Kidney tubule cell (primary cell): ENCODE results near the gene RIPOR3.
"Not testable (repeated sequence)": the region's sequence is repeated elsewhere in the genome, so short reads cannot be mapped to it uniquely, and the experiment has no call there.

ENCODE experiments used
- DNase-seq: peaks from one replicate; pipeline ENCODE4 v3.0.0-alpha.2; 2018; ENCODE audit warnings: low spot score

RIPOR3 gene

DNA sequence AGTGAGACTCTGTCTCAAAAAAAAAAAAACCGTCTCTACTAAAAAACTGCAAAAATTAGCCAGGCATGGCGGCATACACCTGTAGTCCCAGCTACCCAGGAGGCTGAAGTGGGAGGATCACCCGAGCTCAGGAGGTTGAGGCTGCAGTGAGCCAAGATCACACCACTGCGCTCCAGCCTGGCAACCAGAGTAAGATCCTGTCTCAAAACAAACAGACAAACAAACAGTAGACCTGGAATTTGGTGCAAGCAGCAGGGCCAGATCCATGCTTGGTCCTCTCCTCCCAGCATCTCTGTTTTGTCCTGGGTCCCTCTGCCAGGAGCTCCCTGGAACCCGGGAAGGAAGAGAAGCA, 11.6 kb downstream of the RIPOR3 start:
- peak; percentile 33 for DNase-seq

DNA sequence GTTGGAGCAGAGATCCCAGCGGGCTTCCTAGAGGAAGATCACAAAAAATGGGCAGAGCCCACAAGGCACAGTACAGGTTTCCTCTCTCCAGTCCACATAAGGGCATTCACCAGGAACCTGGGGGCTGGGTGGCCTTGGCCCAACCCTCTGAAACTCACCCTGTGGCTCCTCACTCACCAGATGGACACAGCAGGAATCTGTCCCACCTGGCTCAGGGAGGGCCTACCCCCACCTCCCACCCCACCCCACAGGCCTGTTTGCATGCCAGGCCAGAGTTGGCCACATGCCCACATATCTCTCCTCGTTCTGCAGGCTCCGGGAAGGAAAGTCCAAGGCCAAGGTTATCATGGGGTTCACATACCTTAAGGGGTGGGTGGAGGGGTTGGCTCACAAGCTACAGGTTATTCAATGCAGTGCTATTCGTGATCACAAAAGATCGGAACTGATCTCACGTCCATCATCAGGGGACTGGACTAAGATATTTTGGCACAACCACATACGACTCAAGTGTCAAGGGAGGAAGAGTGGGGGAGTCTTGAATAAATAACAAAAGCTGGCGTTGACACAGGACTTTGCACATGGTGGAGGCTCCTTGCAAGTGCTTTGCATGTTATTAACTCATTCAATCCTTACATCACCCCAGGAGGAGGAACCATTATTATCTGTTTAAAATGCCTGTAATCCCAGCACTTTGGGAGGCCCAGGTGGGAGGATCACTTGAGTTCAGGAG, 13.0 kb downstream of the RIPOR3 start:
- peak; percentile 72 for DNase-seq

GRCh38 chr20:50676858-50677257, 14.5 kb downstream of the RIPOR3 start:
- DNase-seq = no peak

- not testable (repeated sequence) for DNase-seq
These were observed 15.0 kb downstream of the RIPOR3 start for GRCh38 chr20:50676377-50676731.

GRCh38 chr20:50675671-50676376, 15.5 kb downstream of the RIPOR3 start:
- peak; percentile 74 for DNase-seq

DNA sequence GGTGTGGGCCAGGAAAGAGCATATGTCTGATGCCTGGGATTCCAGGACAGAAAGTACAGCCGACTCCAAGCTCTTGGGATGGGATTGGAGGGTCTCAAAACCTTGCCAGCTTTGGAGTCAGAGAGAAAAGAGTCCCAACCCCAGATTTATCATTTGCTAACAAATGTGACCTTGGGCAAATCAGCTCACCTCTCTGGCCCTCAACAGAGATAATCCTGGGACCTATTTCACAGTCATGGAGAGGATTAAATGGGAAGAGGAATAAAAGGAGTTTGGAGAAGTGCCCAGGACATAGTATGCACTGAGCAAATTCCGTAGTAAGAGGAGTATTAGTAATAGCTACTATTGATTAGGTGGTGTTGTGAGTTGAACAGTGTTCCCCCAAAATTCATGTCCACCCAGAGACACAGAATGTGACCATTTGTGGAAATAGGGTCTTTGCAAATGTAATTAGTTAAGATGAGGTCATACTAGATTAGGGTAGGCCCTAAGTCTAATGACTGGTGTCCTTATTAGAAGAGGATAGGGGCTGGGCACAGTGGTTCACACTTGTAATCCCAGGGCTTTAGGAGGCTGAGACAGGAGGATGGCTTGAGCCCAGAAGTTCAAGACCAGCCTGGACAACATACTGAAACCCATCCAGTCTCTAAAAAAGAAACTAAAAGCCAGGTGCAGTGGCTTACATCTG, 17.1 kb downstream of the RIPOR3 start:
- DNase-seq = no peak

GRCh38 chr20:50673466-50674137, 17.7 kb downstream of the RIPOR3 start:
- DNase-seq = peak; percentile 94

GRCh38 chr20:50673146-50673465, 18.2 kb downstream of the RIPOR3 start:
- DNase-seq = no peak

GRCh38 chr20:50672400-50673145, 18.8 kb downstream of the RIPOR3 start:
- DNase-seq = no peak

DNA sequence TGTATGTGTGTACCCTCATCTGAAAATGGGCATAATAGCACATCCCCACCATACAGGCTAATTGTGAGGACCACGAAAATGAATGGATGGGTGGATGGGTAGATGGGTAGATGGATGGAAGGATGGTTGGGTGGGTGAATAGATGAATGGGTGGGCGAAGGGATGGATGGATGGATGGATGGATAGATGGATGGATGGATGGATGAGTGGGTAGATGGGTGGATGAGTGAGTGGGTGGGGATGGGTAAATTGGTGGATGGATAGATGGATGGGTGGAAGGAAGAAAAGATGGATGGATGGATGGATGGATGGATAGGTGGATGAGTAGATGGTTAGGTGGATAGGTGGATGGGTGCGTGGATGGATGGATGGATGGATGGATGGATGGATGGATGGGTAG, 19.7 kb downstream of the RIPOR3 start:
- DNase-seq = no peak

GRCh38 chr20:50671010-50671409, 20.3 kb downstream of the RIPOR3 start:
- not testable (repeated sequence) for DNase-seq

DNA sequence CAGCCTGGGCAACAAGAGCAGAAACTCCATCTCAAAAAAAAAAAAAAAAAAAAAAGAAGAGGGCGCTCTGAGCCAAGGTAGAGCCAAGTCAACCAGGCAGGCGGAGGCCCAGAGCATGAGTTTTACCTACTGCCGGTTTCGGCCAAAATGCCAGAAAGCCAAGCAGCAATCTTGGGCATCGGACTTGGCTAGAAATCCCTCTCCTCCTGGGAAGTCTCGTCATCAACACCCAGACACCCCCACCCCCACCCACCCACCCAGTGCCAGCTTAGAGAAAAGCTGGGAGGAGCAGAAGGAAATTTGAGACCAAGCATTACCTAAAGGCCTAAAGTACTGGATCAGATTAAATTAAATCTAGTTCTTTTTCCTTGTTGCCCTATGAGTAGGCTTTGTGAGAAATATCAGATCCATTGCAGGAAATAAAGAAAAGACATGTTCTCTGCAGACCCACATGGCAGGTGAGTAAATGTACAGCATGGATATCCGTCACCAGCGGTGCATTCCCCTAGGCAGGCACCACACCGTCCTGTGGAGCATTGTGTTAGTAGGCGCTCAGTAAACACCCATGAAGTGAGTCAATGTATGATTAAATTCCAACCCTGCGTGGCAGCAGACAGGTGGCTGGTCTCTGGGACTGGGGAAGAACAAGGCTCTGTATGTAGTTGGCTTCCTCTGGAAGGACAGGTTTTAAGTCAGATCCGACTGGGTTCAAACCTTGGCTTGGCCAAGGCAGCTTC, 21.0 kb downstream of the RIPOR3 start:
- peak; percentile 93 for DNase-seq

- no peak for DNase-seq
These were observed 22.5 kb downstream of the RIPOR3 start for GRCh38 chr20:50668798-50669197.

DNA sequence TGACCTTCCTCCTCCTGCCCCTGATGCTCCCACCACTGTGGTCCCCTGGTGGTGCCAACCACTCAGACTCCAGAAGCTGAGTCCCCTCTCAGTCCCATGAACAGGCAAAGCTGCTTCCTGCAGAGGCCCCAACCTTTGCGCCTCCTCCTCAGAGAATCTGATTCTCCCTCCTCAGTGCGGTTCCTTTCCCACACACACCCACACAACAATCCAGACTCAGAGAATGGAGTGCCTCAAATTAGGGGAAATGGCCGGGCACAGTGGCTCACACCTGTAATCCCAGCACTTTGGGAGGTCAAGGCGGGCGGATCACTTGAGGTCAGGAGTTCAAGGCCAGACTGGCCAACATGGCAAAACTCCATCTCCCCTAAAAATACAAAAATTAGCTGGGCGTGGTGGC, 23.0 kb downstream of the RIPOR3 start:
- no peak for DNase-seq

- no peak for DNase-seq
These were observed 24.5 kb downstream of the RIPOR3 start for GRCh38 chr20:50666709-50667298.

- no peak for DNase-seq
These were observed 27.1 kb downstream of the RIPOR3 start for GRCh38 chr20:50664254-50664653.

DNA sequence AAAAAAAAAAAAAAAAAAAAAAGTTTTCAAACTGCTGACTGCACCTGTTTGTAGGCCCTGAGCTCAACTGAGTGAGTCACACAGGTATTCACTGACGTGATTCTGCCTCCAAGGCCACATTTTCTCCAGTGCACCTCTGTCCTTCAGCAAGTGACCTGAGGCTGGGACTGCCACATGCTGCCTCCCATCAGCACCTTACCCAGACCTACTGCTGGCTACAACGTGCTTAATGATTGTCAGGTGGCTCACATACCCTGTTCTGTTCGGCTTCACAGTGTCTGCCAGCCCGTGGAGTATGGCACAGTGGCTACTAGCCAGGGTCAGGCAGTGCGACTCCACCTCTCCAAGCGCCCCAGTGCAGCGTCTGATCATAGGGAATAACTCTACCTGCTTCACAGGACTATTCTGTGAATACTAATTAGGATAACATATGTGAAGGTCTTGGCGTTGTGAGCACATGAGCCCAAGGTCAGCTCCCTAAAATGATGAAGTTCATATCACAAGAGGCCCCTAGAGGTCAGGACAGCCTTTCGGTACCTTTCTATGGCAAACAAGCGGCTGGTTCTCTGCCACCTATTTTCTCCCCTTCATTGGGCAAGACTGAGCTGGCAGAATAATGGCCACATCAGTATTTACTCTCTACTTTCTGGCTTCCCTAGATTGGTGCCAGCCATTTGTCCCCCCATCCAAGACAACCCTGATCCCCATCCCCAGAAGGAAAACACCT, 28.1 kb downstream of the RIPOR3 start:
- peak; percentile 92 for DNase-seq

DNA sequence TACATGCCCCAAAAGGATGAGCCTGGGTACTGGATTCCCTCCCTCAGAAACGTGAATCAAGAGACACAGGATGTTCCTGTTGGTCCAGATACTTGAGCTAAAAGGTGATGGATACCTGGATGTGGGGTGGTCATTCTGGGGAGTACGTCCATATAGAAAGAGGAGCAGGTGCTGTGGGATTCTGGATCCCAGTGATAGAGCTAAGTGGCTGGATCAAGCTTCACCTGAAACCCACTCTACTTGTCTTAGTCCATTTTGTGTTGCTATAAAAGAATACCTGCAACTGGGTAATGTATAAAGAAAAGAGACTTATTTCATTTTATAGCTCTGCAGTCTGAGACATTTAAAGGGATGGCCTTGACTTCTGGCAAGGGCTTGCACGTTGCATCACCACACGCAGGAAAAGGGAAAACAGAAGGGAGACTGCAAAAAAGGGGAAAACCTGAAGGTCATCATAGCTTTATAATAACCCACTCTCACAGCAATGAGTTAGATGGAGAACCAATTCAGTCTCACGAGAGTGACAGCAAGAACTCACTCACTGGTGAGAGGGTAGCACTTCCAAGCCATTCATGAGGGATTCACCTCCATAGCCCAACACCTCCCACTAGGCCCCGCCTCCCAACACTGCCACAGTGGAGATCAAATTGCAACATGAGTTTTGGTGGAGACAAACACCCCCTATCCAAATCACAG, 31.2 kb downstream of the RIPOR3 start:
- no peak for DNase-seq

DNA sequence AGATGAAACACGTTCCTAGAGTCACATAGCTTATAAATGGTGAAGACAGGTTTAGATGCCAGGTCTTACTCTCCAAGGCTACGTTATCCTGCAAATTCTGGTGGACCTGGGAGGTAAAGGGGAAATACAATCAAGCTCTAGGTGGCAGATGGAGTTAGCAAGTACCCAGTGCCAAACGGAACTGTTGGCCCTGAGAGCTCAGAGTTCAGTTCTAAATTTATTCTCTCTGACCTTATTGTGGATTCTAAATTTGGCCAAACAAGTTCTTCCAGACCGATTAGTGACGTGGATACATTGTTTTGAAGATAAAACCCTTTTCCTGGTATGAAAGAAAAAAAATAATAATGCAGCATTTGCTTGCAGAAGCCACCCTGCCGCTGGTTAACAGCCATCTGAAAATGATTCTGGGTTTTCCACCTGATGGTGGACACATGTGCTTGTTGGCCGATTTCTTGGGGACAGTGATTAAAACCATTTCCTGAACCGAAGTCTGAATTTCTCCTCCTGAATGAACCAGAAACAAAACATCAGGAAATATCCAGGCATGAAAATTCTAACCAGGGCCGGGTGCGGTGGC, 32.5 kb downstream of the RIPOR3 start:
- DNase-seq = no peak
